Right lobe of liver (tissue), 6 donors: ENCODE results near the gene FUBP3. TPM values are rescaled to one million over a fixed set of nuclear protein-coding genes. Genes with fewer than 3 reads are reported as not detected.
"Not testable (repeated sequence)": the region's sequence is repeated elsewhere in the genome, so short reads cannot be mapped to it uniquely, and the experiment has no call there.

ENCODE experiments used
- ATAC-seq, 4 donors: fragments of 200-7000 bp; cut with Tn5 transposase; one replicate each; pipeline ENCODE4 v1.9.1; 2020; ENCODE audit warnings: mild to moderate bottlenecking in 4 of 4, moderate library complexity in 4 of 4
- DNase-seq, 3 donors: peaks; one replicate each; pipeline ENCODE4 v3.0.0-alpha.2; 2020
- H3K27ac ChIP-seq, 3 donors: fragments of 200-600 bp; one replicate each; pipeline ENCODE4 v1.8.0; 2022
- H3K27me3 ChIP-seq, 2 donors: fragments of 200-600 bp; one replicate each; pipeline ENCODE4 v1.8.0; 2022
- H3K36me3 ChIP-seq, 4 donors: fragments of 200-600 bp; sonication (generic) in 1 of 4; one replicate each; pipeline versions ENCODE4 v1.5.1 to v1.8.0; 2017 to 2022; ENCODE audit warnings: control low read depth in 1 of 4
- H3K4me1 ChIP-seq, 4 donors: fragments of 200-600 bp; sonication (generic) in 1 of 4; one replicate each; pipeline versions ENCODE4 v1.5.1 to v1.8.0; 2017 to 2022; ENCODE audit warnings: control low read depth in 1 of 4
- H3K4me3 ChIP-seq, 3 donors: fragments of 200-600 bp; one replicate each; pipeline ENCODE4 v1.8.0; 2022
- H3K9me3 ChIP-seq, 4 donors: fragments of 200-600 bp; sonication (generic) in 1 of 4; one replicate each; pipeline versions ENCODE4 v1.5.1 to v1.8.0; 2017 to 2022; ENCODE audit warnings: control low read depth in 1 of 4
- CTCF ChIP-seq, 4 donors: fragments of 200-600 bp in 3 of 4; fragments of 450-650 bp in 1 of 4; IDR thresholded peaks; one replicate each; pipeline versions ENCODE4 v1.5.1 to v1.8.0; 2016 to 2022; ENCODE audit warnings: antibody characterized with exemption in 4 of 4, mild to moderate bottlenecking in 2 of 4
- POLR2A ChIP-seq: fragments of 450-650 bp; IDR thresholded peaks from one replicate; pipeline ENCODE4 v1.6.1; 2017; ENCODE audit warnings: antibody characterized with exemption, mild to moderate bottlenecking
- WGBS: methylation state at CpG from one replicate; pipeline ENCODE4 v1.1.6; 2018; ENCODE audit warnings: low coverage, low lambda C conversion rate; ENCODE audit not compliant: insufficient coverage; ENCODE audit errors: missing lambda C conversion rate; 5-methylcytosine and 5-hydroxymethylcytosine counted together
- intact Hi-C, 2 donors: fragments of 100-400 bp; cut with DNase I; formaldehyde crosslinking; loops; one replicate each; pipeline versions ENCODE4 v1.11.2 to v1.14.1; 2022
- microRNA-seq, 2 donors: library from miRNA; unstranded; fragments of <30 nt; microRNA quantifications; one replicate each; pipeline ENCODE4, GENCODE V29; 2019 to 2020
- small RNA-seq, 2 experiments: library from RNA; depleted of rRNA; stranded (forward); fragments of <200 nt; gene quantifications; one replicate each; pipeline ENCODE3, GENCODE V24; 2016
- total RNA-seq, 6 experiments: library from RNA; depleted of rRNA in 2 of 6; stranded (reverse); fragments of >200 nt in 2 of 6; fragmentation: NEBNext Ultra II Directional in 3 of 6; extraction: Animal tissue kit (Norgen Biotek cat#: 25700) in 3 of 6; gene quantifications; one replicate each; pipeline versions ENCODE4 v1.1.0 to v1.2.4, GENCODE V29; 2016 to 2023
- donor health status: DM: no; HTN: yes; CAD: no.
- donor health status: DM: no; HTN: no; CAD: no.
- donor health status: DM: no; HTN: no; CAD: no.
- donor health status: DM: no; HTN: yes; CAD: no.
- donor health status: DM: no; HTN: yes; CAD: no.

FUBP3 gene
- total RNA-seq, 6 experiments from 2014 or later = 21.3 to 35.7 (median 25.2) TPM

- peaks cover 0 to 24% (median 0%) of the 10 kb centered on the region in 4 donors for H3K4me1 ChIP-seq
- intact Hi-C loops = loop anchor here (2.0 to 5.0 kb wide), 2 partner anchors 220 to 222 kb away; no protein-coding TSS in a partner anchor
Observed at GRCh38 chr9:130682421-130683121, 103.2 kb downstream of the FUBP3 start.

GRCh38 chr9:130685104-130685503 is 105.7 kb downstream of the FUBP3 start:
- H3K36me3 ChIP-seq = no peaks in the 10 kb centered on the region
- no peak for ATAC-seq
- no peaks in the 10 kb centered on the region for H3K9me3 ChIP-seq
- H3K4me1 ChIP-seq = peaks cover 0 to 24% (median 0%) of the 10 kb centered on the region in 4 donors
- no peak for DNase-seq
- no peak overlapping the region for H3K27ac ChIP-seq
- TF ChIP-seq POLR2A = no peak
- no peak for TF ChIP-seq CTCF (IDR thresholded peaks at IDR 0.05)
- intact Hi-C loops = no loop called here
- H3K4me3 ChIP-seq = no peak overlapping the region
- no peaks in the 10 kb centered on the region for H3K27me3 ChIP-seq

More at GRCh38 chr9:130682421-130683121, 103.2 kb downstream of the FUBP3 start:
- peak; percentile 86 to 91 (median 91) for DNase-seq
- H3K27ac ChIP-seq = peak overlapping the region in 1 of 3 donors; percentile 54
- TF ChIP-seq POLR2A (peak; percentile 55), CTCF (IDR thresholded peaks at IDR 0.05) (peak; percentile 68 to 89 (median 82))
- no peaks in the 10 kb centered on the region for H3K27me3 ChIP-seq
- peak; percentile 81 to 84 (median 82) for ATAC-seq
- H3K9me3 ChIP-seq = no peaks in the 10 kb centered on the region
- H3K4me3 ChIP-seq = peak overlapping the region in 2 of 3 donors; percentile 57 to 59
- no peaks in the 10 kb centered on the region for H3K36me3 ChIP-seq
- WGBS = 4% methylated on average over 22 of the region's 22 CpGs

GRCh38 chr9:130685945-130686344 is 106.6 kb downstream of the FUBP3 start:
- H3K4me3 ChIP-seq, H3K36me3 ChIP-seq, intact Hi-C loops, H3K9me3 ChIP-seq, H3K27me3 ChIP-seq, ATAC-seq, H3K27ac ChIP-seq, DNase-seq: not testable (repeated sequence)
- WGBS = 95% methylated on average over 7 of the region's 11 CpGs
- H3K4me1 ChIP-seq = peaks cover 0 to 21% (median 0%) of the 10 kb centered on the region in 4 donors

GRCh38 chr9:130687615-130688014 is 108.2 kb downstream of the FUBP3 start:
- intact Hi-C loops = no loop called here
- Histone ChIP-seq H3K36me3 (no peaks in the 10 kb centered on the region), H3K27me3 (no peaks in the 10 kb centered on the region), H3K9me3 (no peaks in the 10 kb centered on the region), H3K4me3 (no peak overlapping the region), H3K27ac (no peak overlapping the region), H3K4me1 (peaks cover 0 to 15% (median 0%) of the 10 kb centered on the region in 4 donors)
- 95% methylated on average over 2 of the region's 2 CpGs for WGBS
- no peak for TF ChIP-seq POLR2A
- TF ChIP-seq CTCF (IDR thresholded peaks at IDR 0.05) = no peak
- DNase-seq = no peak
- no peak for ATAC-seq

Small RNA genes lying within 50 kb of the gene (microRNA-seq; reads per million reads assigned to microRNA genes)
- gene MIR6856 = 0 reads per million in 2 donors

Small RNA genes lying within 50 kb of the gene (small RNA-seq; reads per million reads assigned to genes)
- gene MIR6856 = 0 reads per million in 2 experiments

Other genes with a start within 250 kb of the FUBP3 start
- gene ASS1, start 134.6 kb upstream of the FUBP3 start, total RNA-seq = 1,000 to 10,000 TPM in 3 of 6 experiments, 100 to 1,000 TPM in 3; 437 to 1,278 (median 1,014) TPM
- under 1 TPM in 1 of 6 experiments, not detected in 5; 0.15 TPM for gene PRDM12, start 85.0 kb downstream of the FUBP3 start, total RNA-seq
- 10 to 100 TPM in 5 of 6 experiments, 1 to 10 TPM in 1; 9.3 to 15.9 (median 13.3) TPM for gene EXOSC2, start 114.2 kb downstream of the FUBP3 start, total RNA-seq